GM23338 (cell line): Measurements from ENCODE around the gene PDE10A. TPM values are rescaled to one million over a fixed set of nuclear protein-coding genes. Genes with fewer than 3 reads are reported as not detected.

Source experiments
- ATAC-seq: fragments of 200-7000 bp; cut with Tn5 transposase; 3 replicates; pipeline ENCODE4 v1.9.1; 2020
- DNase-seq: peaks from one replicate; pipeline ENCODE4 v3.0.0-alpha.2; 2015; ENCODE audit warnings: low spot score
- H2AFZ ChIP-seq: fragments of 200-600 bp; sonication (generic); 2 replicates; pipeline ENCODE4 v1.8.0; 2016; ENCODE audit warnings: antibody characterized with exemption, mild to moderate bottlenecking, moderate library complexity
- H3F3A ChIP-seq: fragments of 200-600 bp; sonication (generic); replicated peaks from 2 replicates; pipeline ENCODE4 v1.8.0; 2017; ENCODE audit warnings: antibody characterized with exemption, mixed run types, low read depth
- H3K27ac ChIP-seq: fragments of 200-600 bp; sonication (generic); 2 replicates; pipeline ENCODE4 v1.6.1; 2016; ENCODE audit warnings: low read depth
- H3K27me3 ChIP-seq: fragments of 200-600 bp; sonication (generic); 2 replicates; pipeline ENCODE4 v1.8.0; 2016; ENCODE audit warnings: mild to moderate bottlenecking, mixed run types, moderate library complexity; ENCODE audit not compliant: insufficient read depth
- H3K36me3 ChIP-seq: fragments of 200-600 bp; sonication (generic); 2 replicates; pipeline ENCODE4 v1.8.0; 2016; ENCODE audit warnings: mild to moderate bottlenecking; ENCODE audit not compliant: insufficient read depth
- H3K4me1 ChIP-seq: fragments of 200-600 bp; sonication (generic); 2 replicates; pipeline ENCODE4 v1.8.0; 2016; ENCODE audit warnings: mild to moderate bottlenecking, moderate library complexity; ENCODE audit not compliant: insufficient read depth
- H3K4me2 ChIP-seq: fragments of 200-600 bp; sonication (generic); 2 replicates; pipeline ENCODE4 v1.7.1; 2017; ENCODE audit warnings: mixed run types
- H3K4me3 ChIP-seq: fragments of 200-600 bp; sonication (generic); 2 replicates; pipeline ENCODE4 v1.6.1; 2016; ENCODE audit warnings: mixed run types
- H3K79me2 ChIP-seq: fragments of 200-600 bp; sonication (generic); replicated peaks from 2 replicates; pipeline ENCODE4 v1.8.0; 2017; ENCODE audit warnings: mild to moderate bottlenecking; ENCODE audit not compliant: insufficient read depth
- H3K9me2 ChIP-seq: fragments of 200-600 bp; sonication (generic); 2 replicates; pipeline ENCODE4 v1.8.0; 2017; ENCODE audit not compliant: insufficient read depth
- H4K20me1 ChIP-seq: fragments of 200-600 bp; sonication (generic); replicated peaks from 2 replicates; pipeline ENCODE4 v1.8.0; 2017; ENCODE audit warnings: mild to moderate bottlenecking; ENCODE audit not compliant: insufficient read depth
- H3K27ac Mint-ChIP-seq: 2 replicates; pipeline ENCODE4 v1.8.0; 2020; ENCODE audit warnings: inconsistent platforms, mild to moderate bottlenecking, moderate library complexity, mixed read lengths
- H3K27me3 Mint-ChIP-seq: 3 replicates; pipeline ENCODE4 v1.8.0; 2022; ENCODE audit warnings: low read depth, mild to moderate bottlenecking, moderate library complexity, mixed read lengths, inconsistent platforms; ENCODE audit not compliant: insufficient read depth, poor library complexity
- H3K36me3 Mint-ChIP-seq: 3 replicates; pipeline ENCODE4 v1.8.0; 2021; ENCODE audit warnings: low read depth, mild to moderate bottlenecking, inconsistent platforms, moderate library complexity, mixed read lengths
- H3K4me1 Mint-ChIP-seq: 3 replicates; pipeline ENCODE4 v1.8.0; 2020; ENCODE audit warnings: mild to moderate bottlenecking, inconsistent platforms, mixed read lengths
- H3K4me3 Mint-ChIP-seq: 3 replicates; pipeline ENCODE4 v1.8.0; 2021; ENCODE audit warnings: moderate library complexity, mild to moderate bottlenecking, inconsistent platforms, mixed read lengths
- H3K9me3 Mint-ChIP-seq: 3 replicates; pipeline ENCODE4 v1.8.0; 2020; ENCODE audit warnings: moderate library complexity, mild to moderate bottlenecking, inconsistent platforms, mixed read lengths
- CREB1 ChIP-seq: fragments of 250-450 bp; sonication (Bioruptor Pico); IDR thresholded peaks from 2 replicates; pipeline ENCODE4 v1.5.0; 2020; ENCODE audit warnings: low read depth, mild to moderate bottlenecking, moderate library complexity
- EZH2 ChIP-seq: fragments of 200-600 bp; sonication (generic); IDR thresholded peaks from one replicate; pipeline ENCODE4 v1.8.0; 2017; ENCODE audit warnings: antibody characterized with exemption, mild to moderate bottlenecking, low read depth; ENCODE audit not compliant: unreplicated experiment
- EZH2phosphoT487 ChIP-seq: fragments of 200-600 bp; sonication (generic); IDR thresholded peaks from one replicate; pipeline ENCODE4 v1.8.1; 2018; ENCODE audit warnings: antibody characterized with exemption; ENCODE audit not compliant: unreplicated experiment
- JUNB ChIP-seq: IDR thresholded peaks from one replicate; pipeline ENCODE4 v1.6.1; 2016; ENCODE audit warnings: antibody characterized with exemption; ENCODE audit not compliant: unreplicated experiment
- NANOG ChIP-seq: IDR thresholded peaks from 2 replicates; pipeline ENCODE4 v1.6.1; 2016; ENCODE audit warnings: antibody characterized with exemption, borderline replicate concordance
- POLR2AphosphoS5 ChIP-seq: IDR thresholded peaks from 2 replicates; pipeline ENCODE4 v1.6.1; 2016; ENCODE audit warnings: antibody characterized with exemption, low read depth
- STAT1 ChIP-seq: IDR thresholded peaks from one replicate; pipeline ENCODE4 v1.6.1; 2016; ENCODE audit warnings: antibody characterized with exemption; ENCODE audit not compliant: unreplicated experiment
- ZNF114 ChIP-seq: fragments of 250-450 bp; sonication (Bioruptor Pico); IDR thresholded peaks from 2 replicates; pipeline ENCODE4 v1.5.0; 2020; ENCODE audit warnings: mild to moderate bottlenecking, moderate library complexity
- ZNF331 ChIP-seq: fragments of 250-450 bp; sonication (Bioruptor Pico); IDR thresholded peaks from 2 replicates; pipeline ENCODE4 v1.5.0; 2020; ENCODE audit warnings: low read depth, mild to moderate bottlenecking, moderate library complexity
- polyA plus RNA-seq: library from polyadenylated mRNA; unstranded; fragments of >200 nt; fragmentation: Nextera tagmentation; extraction: Ambion mirVana; gene quantifications from 2 replicates; pipeline ENCODE4 v1.2.1, GENCODE V29; 2016
- total RNA-seq: library from RNA; depleted of rRNA; stranded (reverse); fragments of >200 nt; shearing (Covaris generic); gene quantifications from 2 replicates; pipeline ENCODE4 v1.2.3, GENCODE V29; 2014
- TF ChIP-seq, protein P1 (sequence below): IDR thresholded peaks from 2 replicates; pipeline ENCODE4 v1.6.1; 2016; ENCODE audit warnings: antibody characterized with exemption
- TF ChIP-seq, protein P2 (sequence below): IDR thresholded peaks from one replicate; pipeline ENCODE4 v1.6.1; 2018; ENCODE audit warnings: antibody characterized with exemption; ENCODE audit not compliant: unreplicated experiment
- TF ChIP-seq, protein P3 (sequence below), 2 experiments: fragments of 200-600 bp in 1 of 2; sonication (generic) in 1 of 2; conservative IDR thresholded peaks; 2 replicates each; pipeline versions ENCODE4 v1.5.1 to v1.6.1; 2016 to 2017; ENCODE audit warnings: antibody characterized with exemption in 2 of 2, low read depth in 2 of 2, mild to moderate bottlenecking in 2 of 2, moderate library complexity in 1 of 2
- TF ChIP-seq, protein P4 (sequence below): fragments of 250-450 bp; sonication (Bioruptor Pico); IDR thresholded peaks from 2 replicates; pipeline ENCODE4 v1.5.0; 2020; ENCODE audit warnings: mild to moderate bottlenecking, moderate library complexity

Gene PDE10A
- total and polyA plus RNA-seq, 2 experiments from 2014 or later = 0.50 to 3.9 TPM

DNA sequence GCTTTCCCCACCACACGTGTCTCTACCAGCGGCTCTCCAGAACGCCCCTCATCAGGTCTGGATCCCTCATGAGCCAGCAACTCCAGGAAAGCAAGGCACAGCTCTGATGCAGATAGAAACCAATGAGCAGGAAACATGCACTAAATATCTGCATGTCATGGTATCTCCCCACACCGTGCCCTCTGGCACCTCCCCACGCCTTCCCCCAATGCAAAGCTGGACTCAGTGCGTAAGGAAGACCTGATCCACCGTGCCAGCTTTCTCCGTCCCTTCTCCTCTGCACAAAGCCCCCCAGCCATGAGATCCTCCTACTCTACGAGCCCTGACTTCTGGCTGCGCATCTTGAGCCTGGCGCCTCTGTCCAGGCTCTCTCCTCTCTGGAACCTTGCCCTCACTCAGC lies 9.4 kb downstream of the PDE10A start:
- DNase-seq (no peak), ATAC-seq (no peak)
- peaks cover 11% of the 10 kb centered on the region for H3K27me3 Mint-ChIP-seq
- no peak overlapping the region for H3K4me3 Mint-ChIP-seq
- no peak overlapping the region for H3K4me3 ChIP-seq
- no peak for TF ChIP-seq POLR2AphosphoS5
- TF ChIP-seq, protein P1, sequence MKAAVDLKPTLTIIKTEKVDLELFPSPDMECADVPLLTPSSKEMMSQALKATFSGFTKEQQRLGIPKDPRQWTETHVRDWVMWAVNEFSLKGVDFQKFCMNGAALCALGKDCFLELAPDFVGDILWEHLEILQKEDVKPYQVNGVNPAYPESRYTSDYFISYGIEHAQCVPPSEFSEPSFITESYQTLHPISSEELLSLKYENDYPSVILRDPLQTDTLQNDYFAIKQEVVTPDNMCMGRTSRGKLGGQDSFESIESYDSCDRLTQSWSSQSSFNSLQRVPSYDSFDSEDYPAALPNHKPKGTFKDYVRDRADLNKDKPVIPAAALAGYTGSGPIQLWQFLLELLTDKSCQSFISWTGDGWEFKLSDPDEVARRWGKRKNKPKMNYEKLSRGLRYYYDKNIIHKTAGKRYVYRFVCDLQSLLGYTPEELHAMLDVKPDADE = no peak
- TF ChIP-seq, protein P2, sequence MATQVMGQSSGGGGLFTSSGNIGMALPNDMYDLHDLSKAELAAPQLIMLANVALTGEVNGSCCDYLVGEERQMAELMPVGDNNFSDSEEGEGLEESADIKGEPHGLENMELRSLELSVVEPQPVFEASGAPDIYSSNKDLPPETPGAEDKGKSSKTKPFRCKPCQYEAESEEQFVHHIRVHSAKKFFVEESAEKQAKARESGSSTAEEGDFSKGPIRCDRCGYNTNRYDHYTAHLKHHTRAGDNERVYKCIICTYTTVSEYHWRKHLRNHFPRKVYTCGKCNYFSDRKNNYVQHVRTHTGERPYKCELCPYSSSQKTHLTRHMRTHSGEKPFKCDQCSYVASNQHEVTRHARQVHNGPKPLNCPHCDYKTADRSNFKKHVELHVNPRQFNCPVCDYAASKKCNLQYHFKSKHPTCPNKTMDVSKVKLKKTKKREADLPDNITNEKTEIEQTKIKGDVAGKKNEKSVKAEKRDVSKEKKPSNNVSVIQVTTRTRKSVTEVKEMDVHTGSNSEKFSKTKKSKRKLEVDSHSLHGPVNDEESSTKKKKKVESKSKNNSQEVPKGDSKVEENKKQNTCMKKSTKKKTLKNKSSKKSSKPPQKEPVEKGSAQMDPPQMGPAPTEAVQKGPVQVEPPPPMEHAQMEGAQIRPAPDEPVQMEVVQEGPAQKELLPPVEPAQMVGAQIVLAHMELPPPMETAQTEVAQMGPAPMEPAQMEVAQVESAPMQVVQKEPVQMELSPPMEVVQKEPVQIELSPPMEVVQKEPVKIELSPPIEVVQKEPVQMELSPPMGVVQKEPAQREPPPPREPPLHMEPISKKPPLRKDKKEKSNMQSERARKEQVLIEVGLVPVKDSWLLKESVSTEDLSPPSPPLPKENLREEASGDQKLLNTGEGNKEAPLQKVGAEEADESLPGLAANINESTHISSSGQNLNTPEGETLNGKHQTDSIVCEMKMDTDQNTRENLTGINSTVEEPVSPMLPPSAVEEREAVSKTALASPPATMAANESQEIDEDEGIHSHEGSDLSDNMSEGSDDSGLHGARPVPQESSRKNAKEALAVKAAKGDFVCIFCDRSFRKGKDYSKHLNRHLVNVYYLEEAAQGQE = no peak
- TF ChIP-seq, protein P3, sequence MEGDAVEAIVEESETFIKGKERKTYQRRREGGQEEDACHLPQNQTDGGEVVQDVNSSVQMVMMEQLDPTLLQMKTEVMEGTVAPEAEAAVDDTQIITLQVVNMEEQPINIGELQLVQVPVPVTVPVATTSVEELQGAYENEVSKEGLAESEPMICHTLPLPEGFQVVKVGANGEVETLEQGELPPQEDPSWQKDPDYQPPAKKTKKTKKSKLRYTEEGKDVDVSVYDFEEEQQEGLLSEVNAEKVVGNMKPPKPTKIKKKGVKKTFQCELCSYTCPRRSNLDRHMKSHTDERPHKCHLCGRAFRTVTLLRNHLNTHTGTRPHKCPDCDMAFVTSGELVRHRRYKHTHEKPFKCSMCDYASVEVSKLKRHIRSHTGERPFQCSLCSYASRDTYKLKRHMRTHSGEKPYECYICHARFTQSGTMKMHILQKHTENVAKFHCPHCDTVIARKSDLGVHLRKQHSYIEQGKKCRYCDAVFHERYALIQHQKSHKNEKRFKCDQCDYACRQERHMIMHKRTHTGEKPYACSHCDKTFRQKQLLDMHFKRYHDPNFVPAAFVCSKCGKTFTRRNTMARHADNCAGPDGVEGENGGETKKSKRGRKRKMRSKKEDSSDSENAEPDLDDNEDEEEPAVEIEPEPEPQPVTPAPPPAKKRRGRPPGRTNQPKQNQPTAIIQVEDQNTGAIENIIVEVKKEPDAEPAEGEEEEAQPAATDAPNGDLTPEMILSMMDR (conservative IDR thresholded peaks at IDR 0.05; ENCODE audit: low read depth in 2 of 2) = no peak
- TF ChIP-seq, protein P4, sequence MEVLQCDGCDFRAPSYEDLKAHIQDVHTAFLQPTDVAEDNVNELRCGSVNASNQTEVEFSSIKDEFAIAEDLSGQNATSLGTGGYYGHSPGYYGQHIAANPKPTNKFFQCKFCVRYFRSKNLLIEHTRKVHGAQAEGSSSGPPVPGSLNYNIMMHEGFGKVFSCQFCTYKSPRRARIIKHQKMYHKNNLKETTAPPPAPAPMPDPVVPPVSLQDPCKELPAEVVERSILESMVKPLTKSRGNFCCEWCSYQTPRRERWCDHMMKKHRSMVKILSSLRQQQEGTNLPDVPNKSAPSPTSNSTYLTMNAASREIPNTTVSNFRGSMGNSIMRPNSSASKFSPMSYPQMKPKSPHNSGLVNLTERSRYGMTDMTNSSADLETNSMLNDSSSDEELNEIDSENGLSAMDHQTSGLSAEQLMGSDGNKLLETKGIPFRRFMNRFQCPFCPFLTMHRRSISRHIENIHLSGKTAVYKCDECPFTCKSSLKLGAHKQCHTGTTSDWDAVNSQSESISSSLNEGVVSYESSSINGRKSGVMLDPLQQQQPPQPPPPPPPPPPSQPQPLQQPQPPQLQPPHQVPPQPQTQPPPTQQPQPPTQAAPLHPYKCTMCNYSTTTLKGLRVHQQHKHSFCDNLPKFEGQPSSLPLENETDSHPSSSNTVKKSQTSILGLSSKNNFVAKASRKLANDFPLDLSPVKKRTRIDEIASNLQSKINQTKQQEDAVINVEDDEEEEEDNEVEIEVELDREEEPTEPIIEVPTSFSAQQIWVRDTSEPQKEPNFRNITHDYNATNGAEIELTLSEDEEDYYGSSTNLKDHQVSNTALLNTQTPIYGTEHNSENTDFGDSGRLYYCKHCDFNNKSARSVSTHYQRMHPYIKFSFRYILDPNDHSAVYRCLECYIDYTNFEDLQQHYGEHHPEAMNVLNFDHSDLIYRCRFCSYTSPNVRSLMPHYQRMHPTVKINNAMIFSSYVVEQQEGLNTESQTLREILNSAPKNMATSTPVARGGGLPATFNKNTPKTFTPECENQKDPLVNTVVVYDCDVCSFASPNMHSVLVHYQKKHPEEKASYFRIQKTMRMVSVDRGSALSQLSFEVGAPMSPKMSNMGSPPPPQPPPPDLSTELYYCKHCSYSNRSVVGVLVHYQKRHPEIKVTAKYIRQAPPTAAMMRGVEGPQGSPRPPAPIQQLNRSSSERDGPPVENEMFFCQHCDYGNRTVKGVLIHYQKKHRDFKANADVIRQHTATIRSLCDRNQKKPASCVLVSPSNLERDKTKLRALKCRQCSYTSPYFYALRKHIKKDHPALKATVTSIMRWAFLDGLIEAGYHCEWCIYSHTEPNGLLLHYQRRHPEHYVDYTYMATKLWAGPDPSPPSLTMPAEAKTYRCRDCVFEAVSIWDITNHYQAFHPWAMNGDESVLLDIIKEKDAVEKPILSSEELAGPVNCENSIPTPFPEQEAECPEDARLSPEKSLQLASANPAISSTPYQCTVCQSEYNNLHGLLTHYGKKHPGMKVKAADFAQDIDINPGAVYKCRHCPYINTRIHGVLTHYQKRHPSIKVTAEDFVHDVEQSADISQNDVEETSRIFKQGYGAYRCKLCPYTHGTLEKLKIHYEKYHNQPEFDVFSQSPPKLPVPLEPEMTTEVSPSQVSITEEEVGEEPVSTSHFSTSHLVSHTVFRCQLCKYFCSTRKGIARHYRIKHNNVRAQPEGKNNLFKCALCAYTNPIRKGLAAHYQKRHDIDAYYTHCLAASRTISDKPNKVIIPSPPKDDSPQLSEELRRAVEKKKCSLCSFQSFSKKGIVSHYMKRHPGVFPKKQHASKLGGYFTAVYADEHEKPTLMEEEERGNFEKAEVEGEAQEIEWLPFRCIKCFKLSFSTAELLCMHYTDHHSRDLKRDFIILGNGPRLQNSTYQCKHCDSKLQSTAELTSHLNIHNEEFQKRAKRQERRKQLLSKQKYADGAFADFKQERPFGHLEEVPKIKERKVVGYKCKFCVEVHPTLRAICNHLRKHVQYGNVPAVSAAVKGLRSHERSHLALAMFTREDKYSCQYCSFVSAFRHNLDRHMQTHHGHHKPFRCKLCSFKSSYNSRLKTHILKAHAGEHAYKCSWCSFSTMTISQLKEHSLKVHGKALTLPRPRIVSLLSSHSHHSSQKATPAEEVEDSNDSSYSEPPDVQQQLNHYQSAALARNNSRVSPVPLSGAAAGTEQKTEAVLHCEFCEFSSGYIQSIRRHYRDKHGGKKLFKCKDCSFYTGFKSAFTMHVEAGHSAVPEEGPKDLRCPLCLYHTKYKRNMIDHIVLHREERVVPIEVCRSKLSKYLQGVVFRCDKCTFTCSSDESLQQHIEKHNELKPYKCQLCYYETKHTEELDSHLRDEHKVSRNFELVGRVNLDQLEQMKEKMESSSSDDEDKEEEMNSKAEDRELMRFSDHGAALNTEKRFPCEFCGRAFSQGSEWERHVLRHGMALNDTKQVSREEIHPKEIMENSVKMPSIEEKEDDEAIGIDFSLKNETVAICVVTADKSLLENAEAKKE (CRISPR knock-in tag) = no peak
- no peak for TF ChIP-seq NANOG
- TF ChIP-seq ZNF114 = no peak
- no peak for TF ChIP-seq ZNF331 (CRISPR knock-in tag)
- no peak for TF ChIP-seq JUNB
- TF ChIP-seq EZH2phosphoT487 = no peak
- no peak for TF ChIP-seq CREB1 (CRISPR knock-in tag)
- TF ChIP-seq STAT1 = no peak
- TF ChIP-seq EZH2 = no peak
- no peaks in the 10 kb centered on the region for H3K9me3 Mint-ChIP-seq
- H3K27me3 ChIP-seq = peaks cover 23% of the 10 kb centered on the region
- no peaks in the 10 kb centered on the region for H3K9me2 ChIP-seq
- H2AFZ ChIP-seq = no peak overlapping the region
- H3K4me2 ChIP-seq = no peak overlapping the region
- H4K20me1 ChIP-seq = no peaks in the 10 kb centered on the region
- H3F3A ChIP-seq = no peaks in the 10 kb centered on the region
- no peak overlapping the region for H3K27ac Mint-ChIP-seq
- peaks cover 17% of the 10 kb centered on the region for H3K4me1 Mint-ChIP-seq
- H3K36me3 ChIP-seq = no peaks in the 10 kb centered on the region
- no peaks in the 10 kb centered on the region for H3K36me3 Mint-ChIP-seq
- H3K27ac ChIP-seq = no peak overlapping the region
- H3K4me1 ChIP-seq = peaks cover 24% of the 10 kb centered on the region
- 0 out of 2 replicates have a peak, but pooled peaks cover under 1% of the 10 kb centered on the region for H3K79me2 ChIP-seq
